Skeletal muscle tissue (tissue), 4 donors: ENCODE data around the gene ATP9A. TPM values are rescaled to one million over a fixed set of nuclear protein-coding genes. Genes with fewer than 3 reads are reported as not detected.
"Not testable (repeated sequence)": the region's sequence is repeated elsewhere in the genome, so short reads cannot be mapped to it uniquely, and the experiment has no call there.

Experiments
- H3K27ac ChIP-seq: one replicate; pipeline ENCODE4 v1.7.0; 2013; ENCODE audit warnings: mild to moderate bottlenecking, low read depth, low read length, inconsistent platforms
- H3K27me3 ChIP-seq, 3 donors: one replicate each; pipeline ENCODE4 v1.7.0; 2013; ENCODE audit warnings: low read length in 3 of 3; ENCODE audit not compliant: control insufficient read depth in 3 of 3, insufficient read depth in 3 of 3
- H3K36me3 ChIP-seq, 3 donors: one replicate each; pipeline ENCODE4 v1.7.0; 2013; ENCODE audit warnings: low read length in 3 of 3; ENCODE audit not compliant: control insufficient read depth in 3 of 3, insufficient read depth in 3 of 3
- H3K4me1 ChIP-seq, 3 donors: one replicate each; pipeline ENCODE4 v1.7.0; 2013; ENCODE audit warnings: low read length in 3 of 3, mild to moderate bottlenecking in 3 of 3; ENCODE audit not compliant: control insufficient read depth in 3 of 3, insufficient read depth in 3 of 3
- H3K4me3 ChIP-seq, 3 donors: one replicate each; pipeline ENCODE4 v1.7.0; 2013; ENCODE audit warnings: low read length in 3 of 3
- H3K9ac ChIP-seq, 3 donors: one replicate each; pipeline ENCODE4 v1.7.0; 2013; ENCODE audit warnings: low read length in 3 of 3, mild to moderate bottlenecking in 3 of 3, moderate library complexity in 2 of 3, low read depth in 1 of 3
- H3K9me3 ChIP-seq, 3 donors: one replicate each; pipeline ENCODE4 v1.7.0; 2013; ENCODE audit warnings: low read length in 3 of 3; ENCODE audit not compliant: control insufficient read depth in 3 of 3
- total RNA-seq: library from RNA; depleted of rRNA; stranded (reverse); fragments of >200 nt; gene quantifications from one replicate; pipeline ENCODE4 v1.2.3, GENCODE V29; 2014
- donor health status: Osteomylitis.

The ATP9A gene
- total RNA-seq, 1 donor from 2014 or later: 56.4 TPM

DNA sequence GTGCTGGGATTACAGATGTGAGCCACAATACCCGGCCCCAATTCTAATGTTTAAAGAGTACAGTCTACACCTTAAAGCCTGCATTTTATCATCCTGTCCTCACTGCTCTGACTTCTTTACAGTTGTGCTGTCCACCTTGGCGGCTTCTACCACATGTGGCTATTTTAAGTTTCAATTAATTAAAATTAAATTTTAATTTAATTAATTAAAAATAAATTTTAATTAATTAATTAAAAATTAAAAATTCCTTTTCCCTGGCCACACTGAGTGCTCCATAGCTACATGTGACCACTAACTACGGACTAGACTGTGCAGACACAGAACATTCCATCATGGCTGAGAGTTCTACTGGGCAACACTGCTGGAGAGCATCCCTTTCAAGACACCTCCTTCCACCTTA is 27.4 kb downstream of the ATP9A start:
- H3K4me3 ChIP-seq: no peak overlapping the region
- no peaks in the 10 kb centered on the region for H3K36me3 ChIP-seq
- H3K9me3 ChIP-seq: no peaks in the 10 kb centered on the region
- H3K9ac ChIP-seq: no peak overlapping the region
- no peak overlapping the region for H3K27ac ChIP-seq
- H3K4me1 ChIP-seq: peaks cover 0 to 4% (median 3%) of the 10 kb centered on the region in 3 donors
- H3K27me3 ChIP-seq: no peaks in the 10 kb centered on the region

DNA sequence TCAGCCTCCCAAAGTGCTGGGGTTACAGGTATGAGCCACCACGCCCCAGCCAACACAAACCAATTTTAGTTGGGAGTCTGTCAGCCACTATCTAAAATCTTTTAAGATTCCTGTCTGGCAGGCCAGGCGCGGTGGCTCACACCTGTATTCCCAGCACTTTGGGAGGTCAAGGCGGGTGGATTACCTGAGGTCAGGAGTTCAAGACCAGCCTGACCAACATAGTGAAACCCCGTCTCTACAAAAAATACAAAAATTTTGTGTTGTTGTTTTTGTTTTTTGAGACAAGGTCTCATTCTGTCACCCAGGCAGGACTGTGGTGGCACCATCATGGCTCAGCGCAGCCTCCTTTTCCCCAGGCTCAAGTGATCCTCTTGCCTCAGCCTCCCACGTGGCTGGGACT is 27.9 kb downstream of the ATP9A start:
- H3K9me3 ChIP-seq, H3K27me3 ChIP-seq, H3K4me1 ChIP-seq, H3K4me3 ChIP-seq, H3K9ac ChIP-seq, H3K36me3 ChIP-seq, H3K27ac ChIP-seq: not testable (repeated sequence)

DNA sequence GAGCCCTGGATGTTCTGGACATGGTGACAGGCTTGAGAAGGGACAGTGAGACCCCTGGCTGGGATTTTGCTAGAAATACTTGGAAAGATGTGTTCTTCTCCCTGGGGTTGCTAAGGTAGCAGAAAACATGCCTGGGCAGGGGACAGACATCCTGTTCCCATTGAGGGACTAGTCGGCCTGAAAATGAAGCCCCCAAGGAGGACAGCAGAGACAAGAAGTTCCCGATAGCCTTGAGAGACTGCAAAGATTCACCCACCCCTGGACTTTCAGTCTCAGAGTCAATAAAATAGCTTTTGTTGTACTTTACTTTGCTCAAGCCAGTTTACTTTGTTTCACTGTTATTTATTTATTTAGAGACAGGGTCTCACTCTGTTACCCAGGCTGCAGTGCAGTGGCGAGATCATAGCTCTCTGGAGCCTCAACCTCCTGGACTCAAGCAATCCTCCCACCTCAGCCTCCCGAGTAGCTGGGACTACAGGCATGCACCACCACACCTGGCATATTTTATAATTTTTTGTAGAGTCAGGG is 28.4 kb downstream of the ATP9A start:
- H3K36me3 ChIP-seq: no peaks in the 10 kb centered on the region
- H3K27ac ChIP-seq: no peak overlapping the region
- H3K9me3 ChIP-seq: no peaks in the 10 kb centered on the region
- H3K4me3 ChIP-seq: no peak overlapping the region
- no peak overlapping the region for H3K9ac ChIP-seq
- H3K4me1 ChIP-seq: peaks cover 0 to 7% (median 6%) of the 10 kb centered on the region in 3 donors
- H3K27me3 ChIP-seq: no peaks in the 10 kb centered on the region

DNA sequence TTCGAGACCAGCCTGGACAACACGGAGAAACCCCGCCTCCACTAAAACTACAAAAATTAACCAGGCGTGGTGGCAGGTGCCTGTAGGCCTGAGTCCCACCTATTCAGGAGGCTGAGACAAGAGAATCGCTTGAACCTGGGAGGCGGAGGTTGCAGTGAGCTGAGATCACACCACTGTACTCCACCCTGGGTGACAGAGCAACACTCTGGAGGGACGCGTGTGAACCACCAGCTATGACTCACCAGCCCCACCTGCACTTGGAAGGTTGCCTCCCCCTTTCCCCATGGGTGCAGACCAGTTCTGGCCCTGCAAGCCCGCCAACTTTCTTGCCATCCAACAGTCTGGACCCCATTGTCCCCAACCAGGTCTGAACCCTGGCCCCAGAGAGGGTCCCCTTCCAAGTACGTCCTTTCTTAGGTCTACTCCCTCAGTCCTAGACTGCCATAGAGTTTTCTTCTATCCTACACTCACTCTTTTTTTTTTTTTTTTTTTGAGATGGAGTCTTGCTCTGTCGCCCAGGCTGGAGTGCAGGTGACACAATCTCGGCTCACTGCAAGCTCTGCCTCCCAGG is 29.2 kb downstream of the ATP9A start:
- no peaks in the 10 kb centered on the region for H3K27me3 ChIP-seq
- H3K36me3 ChIP-seq: no peaks in the 10 kb centered on the region
- no peak overlapping the region for H3K4me3 ChIP-seq
- no peaks in the 10 kb centered on the region for H3K9me3 ChIP-seq
- peaks cover 0 to 7% (median 6%) of the 10 kb centered on the region in 3 donors for H3K4me1 ChIP-seq
- H3K9ac ChIP-seq: no peak overlapping the region
- no peak overlapping the region for H3K27ac ChIP-seq

DNA sequence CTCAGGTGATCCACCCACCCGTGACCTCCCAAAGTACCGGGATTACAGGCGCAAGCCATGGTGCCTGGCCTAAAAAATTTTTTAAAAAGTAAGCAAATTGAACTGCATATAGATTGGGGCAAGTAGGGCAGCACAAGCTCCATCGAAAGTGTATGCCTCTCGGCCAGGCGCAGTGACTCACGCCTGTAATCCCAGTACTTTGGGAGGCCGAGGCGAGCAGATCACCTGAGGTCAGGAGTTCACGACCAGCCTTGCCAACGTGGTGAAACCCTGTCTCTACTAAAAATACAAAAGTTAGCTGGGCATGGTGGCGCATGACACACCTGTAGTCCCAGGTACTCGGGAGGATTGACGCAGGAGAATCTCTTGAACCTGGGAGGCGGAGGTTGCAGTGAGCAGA is 29.9 kb downstream of the ATP9A start:
- H3K9me3 ChIP-seq, H3K4me1 ChIP-seq, H3K36me3 ChIP-seq, H3K27me3 ChIP-seq, H3K9ac ChIP-seq, H3K4me3 ChIP-seq, H3K27ac ChIP-seq: not testable (repeated sequence)

DNA sequence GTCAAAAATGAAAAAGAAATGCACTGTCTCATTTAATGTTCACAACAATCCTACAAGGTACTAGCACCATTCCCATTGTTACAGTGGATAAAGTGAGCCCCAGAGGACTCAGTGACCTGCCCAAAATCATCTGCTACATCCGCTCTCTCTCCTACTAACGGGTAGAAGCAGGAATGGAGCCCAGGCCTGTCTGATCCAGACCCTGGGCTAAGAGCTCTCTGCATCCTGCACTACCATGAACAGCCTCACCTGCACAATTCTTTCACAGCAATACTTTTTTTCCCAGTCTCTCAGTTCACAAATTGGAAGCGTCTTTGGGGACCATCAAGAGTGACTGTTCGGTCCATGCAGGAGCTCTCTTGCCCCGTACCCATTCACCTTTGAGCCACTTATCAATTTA is 31.2 kb downstream of the ATP9A start:
- H3K9ac ChIP-seq: no peak overlapping the region
- no peaks in the 10 kb centered on the region for H3K9me3 ChIP-seq
- no peak overlapping the region for H3K4me3 ChIP-seq
- no peaks in the 10 kb centered on the region for H3K36me3 ChIP-seq
- peaks cover 10 to 12% (median 12%) of the 10 kb centered on the region in 3 donors for H3K4me1 ChIP-seq
- no peak overlapping the region for H3K27ac ChIP-seq
- no peaks in the 10 kb centered on the region for H3K27me3 ChIP-seq

DNA sequence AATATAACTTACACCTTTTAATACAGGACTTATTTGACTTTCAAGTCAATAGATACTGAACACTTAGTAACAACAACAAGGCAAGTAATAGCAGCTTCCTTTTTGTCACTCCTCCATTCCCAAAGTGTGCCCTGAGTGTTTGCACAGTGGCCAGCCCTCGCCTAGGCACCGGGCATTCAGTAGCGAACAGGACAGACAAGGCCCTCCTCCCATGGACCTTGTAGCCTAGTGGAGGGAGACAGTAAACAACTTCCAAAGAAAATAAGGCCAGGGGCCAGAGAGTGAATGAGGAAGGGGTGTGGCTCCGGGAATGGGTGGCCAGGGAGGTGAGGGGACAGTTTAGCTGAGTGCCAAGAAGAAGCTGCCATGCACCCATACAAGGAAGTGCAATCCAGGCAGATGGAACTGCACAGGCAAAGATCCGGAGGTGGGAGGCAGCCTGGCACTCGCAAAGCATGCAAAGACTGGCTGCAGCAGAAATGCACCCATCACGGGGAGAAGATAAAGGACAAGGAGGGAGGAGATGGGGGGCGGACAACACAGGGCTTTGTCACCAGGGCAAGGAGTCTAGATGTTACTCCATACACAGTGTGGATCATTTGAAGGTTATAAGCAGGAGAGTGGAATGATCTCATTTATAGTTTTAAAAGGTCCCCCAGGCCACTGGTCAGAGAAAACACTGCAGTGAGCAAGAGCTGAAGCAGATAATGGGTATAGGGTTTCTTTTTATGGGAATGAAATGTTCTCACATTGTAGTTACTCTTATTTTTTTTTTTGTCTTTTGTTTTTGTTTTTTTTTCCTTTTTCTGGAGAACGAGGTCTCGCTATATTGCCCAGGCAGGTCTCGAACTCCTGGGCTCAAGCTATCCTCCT is 32.2 kb downstream of the ATP9A start:
- H3K4me1 ChIP-seq: peaks cover 15 to 19% (median 17%) of the 10 kb centered on the region in 3 donors

DNA sequence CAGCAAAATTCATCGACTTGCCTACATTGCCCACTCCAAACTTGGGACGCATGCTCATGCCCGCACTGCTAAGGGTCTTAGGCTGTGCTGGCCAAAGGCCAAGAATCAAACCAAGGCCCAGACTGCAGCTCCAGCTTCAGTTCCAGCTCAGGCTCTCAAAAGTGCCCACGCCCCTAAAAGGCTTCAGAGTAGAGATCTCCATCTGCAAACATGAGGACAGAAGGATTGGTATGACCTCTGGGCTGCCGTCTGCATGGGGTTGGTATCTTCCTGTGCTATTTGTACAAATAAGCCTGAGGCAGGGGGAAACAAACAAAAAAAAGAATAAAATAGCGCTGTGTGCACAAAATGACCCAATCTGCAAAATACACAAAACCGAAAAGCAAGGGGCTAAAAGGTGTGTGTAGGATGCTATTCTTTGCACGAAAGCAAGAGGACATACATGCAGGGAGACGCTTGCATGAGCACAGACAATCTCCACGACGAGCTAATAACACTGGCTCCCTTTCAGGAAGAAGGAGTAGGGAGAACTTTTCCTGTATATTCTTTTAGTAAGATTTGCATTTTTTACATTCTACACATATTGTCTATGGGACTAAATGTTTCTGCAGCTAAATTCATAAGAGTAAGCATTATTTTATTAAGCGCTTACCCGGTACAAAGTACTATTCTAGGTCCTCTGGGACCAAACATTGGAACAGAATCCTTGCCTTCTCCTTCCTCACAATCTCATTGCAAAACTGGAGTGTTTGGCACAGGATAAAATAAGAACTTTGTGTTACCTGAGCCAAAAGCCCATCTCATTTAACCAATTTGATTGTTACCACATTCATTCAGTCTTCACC is 33.1 kb downstream of the ATP9A start:
- no peaks in the 10 kb centered on the region for H3K27me3 ChIP-seq
- H3K9me3 ChIP-seq: no peaks in the 10 kb centered on the region
- H3K4me1 ChIP-seq: peaks cover 15 to 19% (median 17%) of the 10 kb centered on the region in 3 donors
- no peak overlapping the region for H3K9ac ChIP-seq
- no peak overlapping the region for H3K4me3 ChIP-seq
- H3K36me3 ChIP-seq: no peaks in the 10 kb centered on the region
- no peak overlapping the region for H3K27ac ChIP-seq

More for the DNA sequence above, 32.2 kb downstream of the ATP9A start:
- Histone ChIP-seq H3K4me3 (no peak overlapping the region), H3K27ac (no peak overlapping the region), H3K9me3 (no peaks in the 10 kb centered on the region), H3K9ac (no peak overlapping the region), H3K27me3 (no peaks in the 10 kb centered on the region), H3K36me3 (no peaks in the 10 kb centered on the region)

DNA sequence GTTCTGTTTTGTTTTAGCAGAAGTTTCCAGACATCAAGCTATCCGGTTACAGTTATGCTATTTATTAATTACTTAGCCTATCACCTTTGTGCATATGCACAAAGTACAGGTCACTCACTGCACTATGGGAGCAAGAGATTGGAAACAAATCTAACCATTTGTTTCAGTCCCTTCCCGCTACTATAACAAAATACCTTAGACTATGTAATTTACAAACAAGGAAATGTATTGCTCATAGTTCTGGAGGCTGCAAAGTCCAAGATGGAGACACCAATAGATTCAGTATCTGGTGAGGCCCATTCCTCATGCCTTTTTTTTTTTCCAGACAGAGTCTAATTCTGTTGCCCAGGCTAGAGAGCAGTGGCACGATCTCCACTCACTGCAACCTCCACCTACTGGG is 35.1 kb downstream of the ATP9A start:
- Histone ChIP-seq H3K36me3 (peaks cover under 1% of the 10 kb centered on the region in 3 donors), H3K27me3 (no peaks in the 10 kb centered on the region), H3K9ac (no peak overlapping the region), H3K9me3 (no peaks in the 10 kb centered on the region), H3K4me1 (peaks cover 15 to 19% (median 17%) of the 10 kb centered on the region in 3 donors), H3K27ac (no peak overlapping the region), H3K4me3 (no peak overlapping the region)
